ENCODE measurements around the gene CACNA1C.

GRCh38 chr12:2097617-2098016 lies 44.8 kb downstream of the CACNA1C start:
- TF ChIP-seq CTCF (IDR thresholded peaks at IDR 0.05) = no peak
- TF ChIP-seq EZH2 (IDR thresholded peaks at IDR 0.05; ENCODE audit: borderline replicate concordance, insufficient read depth, low read depth, low read length, poor library complexity, severe bottlenecking) = no peak

All from B cell (primary cell).